Ishikawa (cell line): ENCODE results near the gene FAM3A.

Source experiments
- CEBPB ChIP-seq: IDR thresholded peaks from 2 replicates; pipeline ENCODE4 v1.6.1; 2012
- EGR1 ChIP-seq: IDR thresholded peaks from 2 replicates; pipeline ENCODE4 v1.6.1; 2012
- EP300 ChIP-seq: IDR thresholded peaks from 2 replicates; pipeline ENCODE4 v1.6.1; 2012; ENCODE audit warnings: borderline replicate concordance
- FOXM1 ChIP-seq: IDR thresholded peaks from 2 replicates; pipeline ENCODE4 v1.6.1; 2012; ENCODE audit warnings: low read depth, borderline replicate concordance
- NFIC ChIP-seq: IDR thresholded peaks from 2 replicates; pipeline ENCODE4 v1.6.1; 2012
- RAD21 ChIP-seq: IDR thresholded peaks from 2 replicates; pipeline ENCODE4 v1.6.1; 2012; ENCODE audit warnings: low read depth
- REST ChIP-seq: IDR thresholded peaks from 2 replicates; pipeline ENCODE4 v1.6.1; 2012; ENCODE audit warnings: low read depth, mild to moderate bottlenecking
- TAF1 ChIP-seq: IDR thresholded peaks from 2 replicates; pipeline ENCODE4 v1.6.1; 2012; ENCODE audit warnings: low read depth, mild to moderate bottlenecking
- TCF12 ChIP-seq: IDR thresholded peaks from 2 replicates; pipeline ENCODE4 v1.6.1; 2012; ENCODE audit warnings: low read depth
- TEAD4 ChIP-seq: IDR thresholded peaks from 2 replicates; pipeline ENCODE4 v1.6.1; 2012
- YY1 ChIP-seq: IDR thresholded peaks from 2 replicates; pipeline ENCODE4 v1.6.1; 2012; ENCODE audit warnings: low read depth
- ZBTB7A ChIP-seq: IDR thresholded peaks from 2 replicates; pipeline ENCODE4 v1.6.1; 2012; ENCODE audit warnings: low read depth
- TF ChIP-seq, protein P1 (sequence below): IDR thresholded peaks from 2 replicates; pipeline ENCODE4 v1.6.1; 2012

GRCh38 chrX:154525606-154526490 is 9.8 kb upstream of the FAM3A start:
- no peak for TF ChIP-seq EP300
- TF ChIP-seq EGR1, result no peak
- TF ChIP-seq REST, result no peak
- TF ChIP-seq TAF1, result no peak
- no peak for TF ChIP-seq NFIC
- TF ChIP-seq, protein P1, sequence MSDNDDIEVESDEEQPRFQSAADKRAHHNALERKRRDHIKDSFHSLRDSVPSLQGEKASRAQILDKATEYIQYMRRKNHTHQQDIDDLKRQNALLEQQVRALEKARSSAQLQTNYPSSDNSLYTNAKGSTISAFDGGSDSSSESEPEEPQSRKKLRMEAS, result no peak
- peak; percentile 78 for TF ChIP-seq CEBPB
- TF ChIP-seq RAD21, result no peak
- TF ChIP-seq YY1, result no peak
- no peak for TF ChIP-seq TEAD4
- no peak for TF ChIP-seq ZBTB7A
- no peak for TF ChIP-seq TCF12
- no peak for TF ChIP-seq FOXM1
